GM10847 (cell line): ENCODE results near the gene CDKAL1.

Experiments used
- POLR2A ChIP-seq: IDR thresholded peaks from 2 replicates; pipeline ENCODE4 v1.6.1; 2011; ENCODE audit not compliant: insufficient read length; ENCODE audit errors: extremely low read depth

Gene CDKAL1

DNA sequence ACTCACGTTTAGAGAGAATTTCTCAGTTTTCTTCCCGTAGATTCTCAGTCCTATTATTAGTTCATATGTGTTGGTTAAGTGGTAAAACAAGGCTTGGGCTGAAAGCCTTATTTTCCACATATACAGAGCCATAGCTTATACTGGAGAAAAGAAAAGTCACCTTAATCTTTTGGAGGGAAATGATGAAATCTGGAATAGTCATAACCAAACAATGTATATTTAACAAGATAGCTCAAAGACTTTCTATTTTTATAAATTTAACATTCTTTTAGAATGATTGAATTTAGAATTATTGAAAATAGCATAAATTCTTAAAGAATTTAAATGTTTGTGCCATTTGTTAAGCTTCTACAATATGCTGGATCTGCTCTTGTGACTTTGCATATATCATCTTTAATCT lies 85.8 kb downstream of the CDKAL1 start:
- no peak for TF ChIP-seq POLR2A

DNA sequence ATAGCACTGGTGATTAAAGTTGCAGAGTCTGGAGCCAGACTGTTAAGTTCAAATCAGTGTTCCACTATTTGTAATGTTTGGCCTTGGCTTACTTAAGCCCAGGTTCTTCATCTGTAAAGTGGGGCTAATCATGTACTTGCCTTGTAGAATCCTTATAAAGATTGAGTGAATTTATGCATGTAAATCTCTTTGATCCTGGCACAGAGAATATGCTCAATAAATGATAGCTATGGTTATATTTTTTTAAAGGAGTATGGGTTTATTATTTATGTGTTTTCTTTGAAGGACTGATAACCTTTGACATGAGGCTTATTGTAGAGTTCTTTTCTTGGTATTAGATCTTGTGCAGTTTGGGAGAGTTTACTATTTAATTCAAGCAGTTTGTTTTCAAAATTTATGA lies 89.5 kb downstream of the CDKAL1 start:
- TF ChIP-seq POLR2A, result no peak

- no peak for TF ChIP-seq POLR2A
Observed at GRCh38 chr6:20626165-20626564, 91.9 kb downstream of the CDKAL1 start.

DNA sequence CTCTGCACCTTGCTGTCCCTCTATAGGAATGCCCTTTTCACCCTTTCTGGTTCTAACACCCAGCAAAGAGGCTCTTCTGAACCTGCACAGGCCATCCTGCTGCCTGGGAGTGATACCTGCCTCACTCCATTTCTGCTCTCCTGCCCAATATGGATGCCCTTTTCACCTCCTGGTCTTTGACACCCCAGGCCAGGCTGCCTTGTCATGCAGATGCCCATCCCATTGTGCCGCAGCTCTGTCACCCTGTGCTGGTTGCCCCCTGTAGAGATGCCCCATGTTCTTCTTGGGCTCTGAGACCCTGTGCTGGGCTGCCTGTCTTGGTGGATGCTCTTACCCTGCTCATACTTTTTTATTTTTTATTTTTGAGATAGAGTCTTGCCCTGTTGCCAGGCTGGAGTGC lies 95.3 kb downstream of the CDKAL1 start:
- TF ChIP-seq POLR2A, result no peak

DNA sequence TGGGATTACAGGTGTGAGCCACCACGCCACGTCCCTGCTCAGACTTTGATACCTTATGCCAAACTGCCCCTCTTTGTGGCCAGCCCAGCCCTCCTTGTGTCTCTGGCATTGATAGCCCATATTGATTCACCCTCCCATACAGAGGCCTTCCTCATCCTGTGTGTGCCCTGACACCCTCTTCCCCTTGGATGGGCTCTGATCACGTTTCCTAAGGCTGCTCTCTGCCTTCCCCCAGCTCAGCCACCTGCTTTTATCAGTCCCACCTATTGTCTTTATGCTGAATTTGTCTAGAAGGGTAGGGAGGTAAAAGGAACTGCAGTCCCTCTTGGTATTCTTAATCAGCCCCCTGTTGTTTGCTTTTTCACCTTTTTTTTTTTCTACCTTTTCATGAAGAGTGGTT lies 95.9 kb downstream of the CDKAL1 start:
- TF ChIP-seq POLR2A, result no peak

- no peak for TF ChIP-seq POLR2A
Observed at GRCh38 chr6:20630617-20631548, 96.6 kb downstream of the CDKAL1 start.

GRCh38 chr6:20631549-20631924 lies 97.3 kb downstream of the CDKAL1 start:
- TF ChIP-seq POLR2A, result no peak

GRCh38 chr6:20632696-20633095 lies 98.4 kb downstream of the CDKAL1 start:
- TF ChIP-seq POLR2A, result no peak

GRCh38 chr6:20633566-20634340 lies 99.5 kb downstream of the CDKAL1 start:
- no peak for TF ChIP-seq POLR2A

GRCh38 chr6:20639161-20639560 lies 104.9 kb downstream of the CDKAL1 start:
- TF ChIP-seq POLR2A, result no peak

DNA sequence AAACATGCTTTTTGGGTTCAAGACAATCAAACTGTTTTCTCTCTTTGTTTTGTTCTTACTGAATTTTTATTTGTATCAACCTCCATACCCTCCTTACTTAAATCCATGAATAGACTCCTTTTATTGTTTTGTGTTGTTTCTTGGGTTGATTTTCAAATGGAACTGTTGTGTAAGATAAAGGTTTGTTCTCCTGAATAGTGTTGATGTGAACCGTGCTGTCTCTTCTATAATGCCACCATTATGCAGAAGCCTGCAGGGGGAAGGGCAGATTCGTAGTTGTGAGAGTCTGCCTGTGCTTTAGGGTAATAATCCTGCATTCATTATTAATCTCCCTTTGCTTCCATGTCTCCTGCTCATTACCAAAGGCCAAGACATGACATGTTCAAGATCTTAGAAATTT lies 105.9 kb downstream of the CDKAL1 start:
- TF ChIP-seq POLR2A, result no peak

DNA sequence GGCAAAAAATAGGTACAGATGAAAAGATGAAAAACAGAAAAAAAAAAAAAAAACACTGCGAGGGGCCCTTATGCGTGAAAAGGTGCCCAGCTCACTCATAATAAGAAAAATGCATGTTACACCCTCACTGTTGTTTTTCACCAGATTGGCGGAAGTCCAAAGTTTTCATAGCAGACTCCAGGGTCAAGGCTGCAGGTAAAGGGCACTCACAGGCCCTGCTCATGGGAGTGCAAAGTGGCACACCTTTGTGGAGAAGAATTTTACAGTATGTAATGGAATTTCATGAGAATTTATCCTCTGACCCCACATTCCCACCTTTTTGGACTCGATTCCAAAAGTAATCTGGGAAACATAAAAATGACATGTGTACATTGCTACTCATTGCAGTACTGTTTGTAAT lies 108.2 kb downstream of the CDKAL1 start:
- TF ChIP-seq POLR2A, result no peak

DNA sequence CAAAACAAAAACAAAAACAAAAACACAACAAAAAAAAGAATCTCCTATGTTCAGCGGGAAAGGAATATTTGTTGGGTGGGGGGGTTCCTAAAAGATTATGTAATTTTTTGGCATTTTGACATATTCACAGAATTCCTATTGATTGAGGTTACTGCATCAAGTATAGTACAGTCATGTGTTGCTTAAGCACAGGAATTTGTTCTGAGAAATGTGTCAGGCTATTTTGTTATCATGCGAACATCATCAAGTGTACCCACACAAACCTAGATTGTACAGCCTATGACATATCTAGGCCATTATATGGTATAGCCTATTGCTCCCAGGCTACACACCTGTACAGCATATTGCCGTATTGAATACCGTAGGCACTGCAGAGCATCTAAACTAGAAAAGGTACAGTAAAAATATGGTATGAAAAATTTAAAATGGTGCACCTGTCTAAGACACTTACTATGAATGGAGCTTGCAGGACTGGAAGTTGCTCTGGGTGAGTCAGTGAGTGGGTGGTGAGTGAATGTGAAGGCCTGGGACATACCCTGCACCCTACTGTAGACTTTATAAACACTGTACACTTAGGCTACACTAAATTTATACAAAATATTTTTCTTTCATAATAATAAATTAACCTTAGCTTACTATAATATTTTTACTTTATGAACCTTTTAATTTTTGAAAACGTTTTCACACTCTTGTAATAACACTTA lies 110.6 kb downstream of the CDKAL1 start:
- TF ChIP-seq POLR2A, result no peak

DNA sequence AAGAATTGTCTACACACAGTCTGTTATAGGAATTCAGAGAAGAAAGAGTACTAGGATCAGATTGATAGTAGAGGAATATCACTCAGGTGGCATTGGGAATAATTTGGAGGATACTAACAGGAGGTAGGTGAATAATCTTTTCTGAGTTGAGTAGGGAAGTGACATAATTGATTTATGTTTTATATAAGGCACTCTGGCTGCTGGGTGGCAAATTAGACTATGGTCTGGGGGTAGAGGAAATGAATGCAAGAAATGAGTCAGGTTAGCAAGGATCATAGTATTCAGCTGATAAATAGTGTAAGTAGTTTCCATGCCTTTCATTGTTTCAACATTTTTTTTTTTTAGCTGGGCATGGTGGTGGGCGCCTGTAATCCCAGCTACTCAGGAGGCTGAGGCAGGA lies 113.3 kb downstream of the CDKAL1 start:
- no peak for TF ChIP-seq POLR2A

GRCh38 chr6:20652299-20653084 lies 118.2 kb downstream of the CDKAL1 start:
- no peak for TF ChIP-seq POLR2A
